ENCODE results near the gene ADAM12. TPM values are rescaled to one million over a fixed set of nuclear protein-coding genes. Genes with fewer than 3 reads are reported as not detected.

Gene ADAM12
- total RNA-seq, 1 experiment from 2014 or later: 0.24 TPM

- no peak overlapping the region for H2AFZ ChIP-seq (ENCODE audit: low read length)
- H3K79me2 ChIP-seq (ENCODE audit: insufficient read depth, low read length): no peaks in the 10 kb centered on the region
- Mint-ChIP-seq H3K4me3 (no peak overlapping the region), H3K9me3 (peaks cover 3 to 5% of the 10 kb centered on the region in 2 experiments; a peak in 3 of 5 replicates), H3K27ac (no peak overlapping the region), H3K4me1 (peaks cover 5 to 18% of the 10 kb centered on the region in 2 experiments; a peak in 3 of 4 replicates), H3K36me3 (ENCODE audit: insufficient read depth in 1 of 3, low read depth in 3 of 3) (peaks cover 2 to 5% (median 3%) of the 10 kb centered on the region in 3 experiments; a peak in 2 of 7 replicates), H3K27me3 (ENCODE audit: low read depth) (no peaks in the 10 kb centered on the region; the same call in 1 of the 2 replicates)
- no peak overlapping the region for H4K5ac ChIP-seq (ENCODE audit: insufficient read length, low read depth, low read length)
- H3K79me1 ChIP-seq (ENCODE audit: insufficient read depth, low read depth, low read length, poor library complexity, severe bottlenecking): no peaks in the 10 kb centered on the region
- no peak overlapping the region for H2BK15ac ChIP-seq (ENCODE audit: low read depth, low read length)
- H2AK5ac ChIP-seq (ENCODE audit: insufficient read length, low read length): no peak overlapping the region
- H4K20me1 ChIP-seq (ENCODE audit: control insufficient read depth, insufficient read depth, insufficient read length): no peaks in the 10 kb centered on the region
- TF ChIP-seq CTCF (conservative IDR thresholded peaks at IDR 0.05): no peak
- no peak overlapping the region for H3K4ac ChIP-seq (ENCODE audit: low read depth, low read length)
- no peak overlapping the region for H3K4me2 ChIP-seq (ENCODE audit: insufficient read depth, insufficient read length, low read length)
- no peak overlapping the region for H2BK5ac ChIP-seq (ENCODE audit: insufficient read length, low read length)
- H3K23me2 ChIP-seq (ENCODE audit: insufficient read length, low read depth, low read length, poor library complexity, severe bottlenecking): no peaks in the 10 kb centered on the region
- H4K91ac ChIP-seq (ENCODE audit: insufficient read length, low read depth, low read length): no peak overlapping the region
- H3K9ac ChIP-seq (ENCODE audit: extremely low read depth, insufficient read length, low read length): no peak overlapping the region
- no peaks in the 10 kb centered on the region for H3K27me3 ChIP-seq (ENCODE audit: insufficient read depth, low read length)
- H3T11ph ChIP-seq (ENCODE audit: low read length): no peak overlapping the region
- no peak overlapping the region for H4K8ac ChIP-seq (replicated peaks; ENCODE audit: insufficient read length, low read depth, low read length)
- no CpG with 5 or more reads among the region's 8 CpGs for WGBS (ENCODE audit: extremely low coverage, insufficient read length, low lambda C conversion rate)
- H3K4me1 ChIP-seq (ENCODE audit: insufficient read depth, low read length): no peaks in the 10 kb centered on the region
- H2BK20ac ChIP-seq (ENCODE audit: low read depth, low read length, poor library complexity, severe bottlenecking): no peak overlapping the region
- DNase-seq: no peak
- H2BK12ac ChIP-seq (ENCODE audit: insufficient read length, low read depth, low read length): no peak overlapping the region
- H3K23ac ChIP-seq (ENCODE audit: insufficient read length, low read depth, low read length): no peak overlapping the region
- H3K14ac ChIP-seq (ENCODE audit: insufficient read depth, low read length): no peak overlapping the region
- no peak overlapping the region for H2BK120ac ChIP-seq (ENCODE audit: low read depth, low read length, poor library complexity, severe bottlenecking)
- no peak overlapping the region for H3K56ac ChIP-seq (ENCODE audit: insufficient read length, low read depth, low read length)
- H3K18ac ChIP-seq (ENCODE audit: insufficient read length, low read depth, low read length): no peak overlapping the region
- no peak overlapping the region for H3K27ac ChIP-seq (ENCODE audit: insufficient read length, low read depth, low read length)
- H3K9me3 ChIP-seq (ENCODE audit: control insufficient read depth, low read depth, low read length): no peaks in the 10 kb centered on the region
These were observed 330.8 kb downstream of the ADAM12 start for GRCh38 chr10:126057494-126057893.

Data from H9 (cell line).